ENCODE data around the gene PADI4.
"Not testable (repeated sequence)": the region's sequence is repeated elsewhere in the genome, so short reads cannot be mapped to it uniquely, and the experiment has no call there.

The PADI4 gene

DNA sequence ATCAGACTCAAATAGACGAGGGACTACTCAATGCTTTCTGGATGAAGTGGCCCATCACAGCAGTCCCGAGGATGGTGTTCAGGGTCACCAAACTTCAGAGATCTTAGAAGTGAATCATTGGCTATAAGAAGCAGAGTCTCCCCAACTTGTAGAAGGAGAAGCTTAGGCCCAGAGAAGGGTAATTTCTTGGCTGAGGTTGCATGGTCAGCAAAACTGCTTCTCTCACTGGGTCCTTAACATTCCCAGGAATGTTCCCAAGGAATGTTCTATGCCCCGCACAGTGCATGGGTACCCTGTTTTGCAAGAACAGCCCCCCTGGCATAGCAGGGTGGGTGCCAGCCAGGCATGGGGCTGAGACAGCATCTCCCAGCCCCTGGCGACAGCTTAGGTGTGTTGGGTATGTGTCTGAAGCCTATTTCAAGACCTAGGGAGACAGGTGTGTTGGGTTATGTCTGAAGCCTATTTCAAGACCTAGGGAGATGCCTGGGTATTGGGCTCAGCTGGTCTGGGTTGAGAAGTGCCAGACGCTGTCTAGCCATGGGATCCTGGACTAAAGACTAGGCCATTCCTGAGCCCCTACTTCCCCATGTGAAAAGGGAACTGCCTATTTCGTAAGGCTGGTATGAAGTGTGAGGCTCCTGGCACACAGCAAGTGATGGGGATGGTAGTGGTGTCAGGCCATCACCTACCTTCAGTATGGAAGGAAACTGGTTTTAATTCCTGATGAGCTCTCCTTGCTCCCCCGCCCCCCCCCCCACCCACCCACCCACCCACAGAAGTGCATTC, 90.1 kb downstream of the PADI4 start:
- no peak for DNase-seq (ENCODE audit: low read depth)

DNA sequence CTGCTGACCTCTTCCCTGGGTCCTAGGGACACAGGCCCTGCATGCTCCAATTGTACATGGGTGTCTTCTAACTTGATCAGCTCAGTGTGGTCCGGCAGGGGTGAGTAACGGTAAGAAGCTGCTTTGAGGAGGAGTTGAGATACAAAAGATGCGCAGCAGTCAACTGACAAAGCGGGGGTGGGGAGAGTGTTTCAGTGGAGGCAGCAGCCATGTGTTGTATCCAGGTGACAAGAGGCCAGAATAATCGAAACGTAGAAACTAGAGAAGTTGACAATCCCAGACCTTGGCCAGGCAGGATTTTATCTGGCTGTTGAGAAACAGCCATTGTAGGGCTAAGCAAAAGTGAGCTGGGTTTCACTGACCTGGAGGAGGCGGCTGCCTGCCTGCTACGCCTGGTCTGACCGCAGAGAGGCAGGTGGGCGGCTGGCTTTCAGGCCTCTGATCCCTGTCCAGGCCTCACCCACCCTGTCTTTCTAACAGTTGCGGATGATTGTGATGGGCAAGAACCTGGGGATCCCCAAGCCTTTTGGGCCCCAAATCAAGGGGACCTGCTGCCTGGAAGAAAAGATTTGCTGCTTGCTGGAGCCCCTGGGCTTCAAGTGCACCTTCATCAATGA, 92.8 kb downstream of the PADI4 start:
- DNase-seq (ENCODE audit: low read depth), result no peak

DNA sequence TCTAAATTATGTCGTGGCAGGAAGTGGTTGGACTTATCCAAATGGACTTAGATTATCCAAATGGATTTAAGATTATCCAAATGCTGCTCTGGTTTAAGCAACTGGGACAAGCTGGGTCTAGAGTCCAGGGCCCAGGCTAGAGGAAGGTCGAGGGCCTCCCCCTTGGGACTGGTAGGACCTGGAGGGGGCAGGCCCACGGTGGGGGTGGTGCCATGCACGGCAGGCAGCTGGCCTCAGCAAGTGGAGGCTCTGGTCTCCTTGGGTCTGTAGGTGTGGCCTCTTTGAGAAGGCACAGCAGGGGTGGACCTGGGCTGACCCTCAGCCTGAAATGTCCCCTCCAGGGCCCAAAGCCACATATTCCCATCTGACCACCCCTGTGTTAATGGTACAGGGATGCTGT, 93.8 kb downstream of the PADI4 start:
- no peak for DNase-seq (ENCODE audit: low read depth)

DNA sequence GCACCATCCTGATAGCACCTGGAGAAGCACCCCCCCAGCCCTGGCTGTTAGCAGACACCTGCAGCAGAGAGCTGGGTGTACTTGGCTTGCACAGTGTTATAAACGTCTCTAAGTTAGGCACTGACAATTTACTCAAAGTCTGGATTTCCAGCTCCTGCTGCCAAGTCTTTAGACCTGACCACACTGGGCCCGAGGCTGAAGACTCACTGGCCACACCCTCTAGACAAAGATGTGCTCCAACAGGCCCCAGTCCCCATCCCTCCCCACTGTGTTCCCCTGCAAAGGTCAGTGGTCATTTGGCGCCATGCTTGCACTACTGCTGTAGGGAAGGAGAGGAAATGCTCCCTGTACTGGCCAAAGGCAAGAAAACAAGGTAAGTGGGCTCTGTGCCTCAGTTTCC, 95.1 kb downstream of the PADI4 start:
- DNase-seq (ENCODE audit: low read depth), result no peak

DNA sequence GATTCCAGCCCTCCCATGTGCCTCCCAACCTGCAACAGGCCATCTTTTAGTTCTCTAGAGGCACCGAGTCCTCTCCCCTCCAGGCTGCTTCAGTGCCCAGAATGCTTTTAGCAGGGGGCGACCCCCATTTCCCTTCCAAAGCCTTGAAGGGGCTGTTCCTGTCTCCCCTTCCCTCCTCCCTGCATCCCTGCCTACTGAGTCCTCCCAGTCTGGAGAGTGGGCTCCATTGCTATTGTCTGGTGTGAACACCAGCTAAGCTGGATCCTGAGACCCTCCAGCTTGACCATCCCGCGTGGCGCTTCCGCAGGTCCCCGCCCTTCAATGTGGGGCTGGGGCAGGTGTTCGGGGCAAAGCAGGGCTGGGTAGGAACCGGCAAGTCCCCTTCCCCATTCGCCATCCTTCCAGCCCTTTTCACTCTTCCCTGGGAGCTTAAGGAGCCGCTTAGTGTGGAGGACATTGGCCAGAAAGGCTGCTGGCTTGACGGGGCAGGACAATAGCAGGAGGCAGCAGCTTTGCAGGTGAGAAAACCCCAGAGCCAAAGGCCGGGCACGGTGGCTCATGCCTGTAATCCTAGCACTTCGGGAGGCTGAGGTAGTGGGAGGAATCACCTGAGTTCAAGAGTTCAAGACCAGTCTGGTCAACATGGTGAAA, 96.2 kb downstream of the PADI4 start:
- no peak for DNase-seq (ENCODE audit: low read depth)

DNA sequence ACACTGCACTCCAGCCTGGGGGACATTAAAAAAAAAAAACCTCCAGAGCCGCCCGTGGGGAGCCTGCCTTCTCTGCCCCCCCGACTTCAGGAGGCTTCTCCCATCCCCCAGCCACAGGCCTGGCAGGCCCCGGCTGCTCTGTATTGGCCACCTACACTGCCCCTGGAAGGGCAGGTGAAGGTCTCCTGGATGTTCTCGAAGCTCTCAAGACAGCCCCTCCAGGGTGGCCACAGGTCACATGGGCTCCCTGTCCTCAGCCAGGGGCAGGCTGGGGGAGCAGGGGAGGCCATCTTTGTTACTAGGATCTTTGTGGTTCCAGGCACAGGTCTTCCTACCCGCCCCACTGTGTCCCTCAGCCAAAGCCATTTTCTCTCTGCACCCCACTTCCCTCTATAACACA, 96.8 kb downstream of the PADI4 start:
- no peak for DNase-seq (ENCODE audit: low read depth)

DNA sequence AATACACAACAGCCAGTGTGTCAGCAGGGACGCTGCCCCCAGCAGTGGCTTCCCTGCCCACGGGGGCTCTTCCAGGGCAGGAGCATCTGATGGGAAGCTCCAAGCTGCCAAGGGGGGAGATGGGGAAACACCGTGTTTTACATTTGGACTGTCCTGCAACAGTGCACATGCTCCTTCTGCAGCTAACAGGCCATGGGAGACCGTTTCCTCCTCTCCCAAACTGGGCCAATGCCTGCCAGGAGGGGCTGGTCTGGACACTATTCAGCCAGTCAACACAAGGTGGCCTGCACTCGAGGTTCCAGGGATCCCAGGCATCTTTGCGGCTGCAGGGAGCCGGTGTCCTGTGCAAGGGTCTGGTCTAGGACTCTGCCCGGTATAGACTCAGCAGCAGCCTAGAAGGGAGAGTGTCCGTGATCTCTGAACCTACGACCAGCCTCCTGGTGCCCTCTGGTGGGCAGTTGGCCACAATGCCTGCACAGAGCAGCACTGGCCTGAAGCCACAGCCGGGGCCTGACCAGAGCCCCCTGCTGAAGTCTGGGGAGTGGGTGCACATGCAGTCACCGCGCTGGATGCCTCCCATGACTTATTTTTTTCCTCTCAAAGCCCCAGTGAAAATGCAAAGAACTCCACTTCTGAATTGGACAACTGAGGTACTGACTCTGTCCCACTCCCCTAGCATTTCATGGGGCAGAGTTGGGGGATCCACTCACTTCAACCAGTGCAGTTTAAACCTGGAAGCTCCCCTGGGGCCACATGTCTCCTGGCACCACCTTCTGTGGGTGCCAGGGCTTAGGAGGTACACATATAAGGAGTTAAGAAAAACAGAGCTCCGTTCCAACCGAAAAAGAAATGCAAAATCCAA, 98.1 kb downstream of the PADI4 start:
- peak; percentile 20 for DNase-seq (ENCODE audit: low read depth)

DNA sequence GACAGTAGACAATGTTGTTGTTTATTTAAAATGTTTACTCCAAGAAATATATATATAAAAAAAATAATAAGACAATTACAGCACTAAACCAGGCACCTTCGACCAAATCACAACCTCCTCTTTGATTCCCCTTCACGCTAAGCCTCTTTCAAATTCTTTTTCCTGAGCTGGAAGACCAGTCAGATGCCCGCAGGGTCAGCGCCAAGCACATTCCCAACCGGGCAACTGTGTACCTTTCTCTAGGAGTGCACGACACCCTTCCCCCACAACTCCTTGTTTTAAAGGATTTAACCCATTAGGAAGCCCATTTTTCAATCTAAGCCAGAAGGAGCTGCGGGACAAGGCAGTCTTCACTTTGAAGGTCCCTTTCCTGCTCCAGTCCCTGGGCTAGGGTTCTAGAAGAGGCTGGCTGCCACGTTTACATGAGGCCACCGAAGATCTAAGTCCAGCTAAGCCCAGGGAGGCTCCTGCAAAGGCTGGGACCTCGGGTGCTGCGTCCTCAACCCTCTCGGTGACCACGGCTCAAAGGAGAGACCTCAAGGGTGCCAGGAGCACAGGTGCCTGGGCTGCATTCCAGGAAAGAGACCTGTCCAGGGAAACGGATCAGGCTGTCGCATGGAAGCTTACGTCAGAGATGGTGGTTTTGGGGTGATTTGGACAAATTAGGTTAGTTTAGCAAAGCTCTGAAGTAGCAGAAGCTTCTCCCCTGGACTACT, 98.9 kb downstream of the PADI4 start:
- DNase-seq (ENCODE audit: low read depth), result not testable (repeated sequence)

DNA sequence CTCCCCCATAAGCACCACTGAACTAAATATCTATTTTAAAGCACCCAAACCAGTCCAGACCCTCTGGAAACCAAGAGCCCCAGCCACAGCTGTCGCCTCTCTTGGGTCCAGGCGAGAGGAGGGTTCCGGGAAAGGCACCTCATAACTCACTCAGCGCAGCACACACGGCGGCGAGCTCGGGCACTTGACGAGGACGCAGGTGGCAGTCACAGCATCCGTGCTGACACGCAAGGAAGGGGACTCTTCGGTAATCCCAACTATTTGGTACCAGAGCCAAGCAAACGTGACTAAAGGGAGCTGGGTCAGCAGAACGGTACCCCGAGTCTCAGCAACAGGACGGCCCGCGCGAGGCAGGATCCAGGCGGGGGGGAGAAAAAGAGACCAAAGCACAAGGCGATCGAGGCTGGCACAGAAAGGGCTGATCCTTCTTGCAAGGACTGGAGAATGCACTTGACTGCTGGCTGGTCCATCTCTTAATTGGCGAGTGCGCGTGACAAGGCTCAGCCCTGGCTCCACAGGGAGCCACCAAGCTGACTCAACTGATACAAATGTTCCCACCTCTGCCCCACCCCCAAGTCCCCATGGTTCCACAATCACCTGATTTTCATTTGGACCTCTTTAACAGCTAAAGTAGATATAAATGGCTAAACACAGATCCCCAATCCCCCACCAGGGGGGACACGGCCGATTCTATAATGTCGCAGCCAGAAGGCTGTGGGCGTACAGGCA, 100.0 kb downstream of the PADI4 start:
- not testable (repeated sequence) for DNase-seq (ENCODE audit: low read depth)

DNA sequence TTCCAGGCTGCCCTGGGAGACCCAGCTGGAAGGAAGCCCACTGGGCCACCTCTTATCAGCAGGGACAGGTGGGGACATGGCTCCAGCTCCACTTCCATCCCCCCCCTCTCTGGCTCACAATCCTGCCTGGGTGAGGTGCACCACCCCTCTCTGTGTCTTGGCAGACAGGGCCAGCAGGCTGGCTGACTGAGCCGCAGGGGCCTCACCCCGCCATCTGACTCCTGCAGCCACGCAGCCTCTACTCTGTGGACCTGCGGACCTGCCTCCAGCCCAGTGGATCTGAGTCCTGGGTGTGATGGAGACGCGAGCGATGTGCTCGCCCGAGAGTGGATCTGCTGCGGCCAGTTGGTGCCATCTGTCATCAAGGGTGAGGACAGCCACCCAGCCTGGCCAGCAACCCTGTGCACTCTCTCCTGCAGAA, 101.4 kb downstream of the PADI4 start:
- no peak for DNase-seq (ENCODE audit: low read depth)

DNA sequence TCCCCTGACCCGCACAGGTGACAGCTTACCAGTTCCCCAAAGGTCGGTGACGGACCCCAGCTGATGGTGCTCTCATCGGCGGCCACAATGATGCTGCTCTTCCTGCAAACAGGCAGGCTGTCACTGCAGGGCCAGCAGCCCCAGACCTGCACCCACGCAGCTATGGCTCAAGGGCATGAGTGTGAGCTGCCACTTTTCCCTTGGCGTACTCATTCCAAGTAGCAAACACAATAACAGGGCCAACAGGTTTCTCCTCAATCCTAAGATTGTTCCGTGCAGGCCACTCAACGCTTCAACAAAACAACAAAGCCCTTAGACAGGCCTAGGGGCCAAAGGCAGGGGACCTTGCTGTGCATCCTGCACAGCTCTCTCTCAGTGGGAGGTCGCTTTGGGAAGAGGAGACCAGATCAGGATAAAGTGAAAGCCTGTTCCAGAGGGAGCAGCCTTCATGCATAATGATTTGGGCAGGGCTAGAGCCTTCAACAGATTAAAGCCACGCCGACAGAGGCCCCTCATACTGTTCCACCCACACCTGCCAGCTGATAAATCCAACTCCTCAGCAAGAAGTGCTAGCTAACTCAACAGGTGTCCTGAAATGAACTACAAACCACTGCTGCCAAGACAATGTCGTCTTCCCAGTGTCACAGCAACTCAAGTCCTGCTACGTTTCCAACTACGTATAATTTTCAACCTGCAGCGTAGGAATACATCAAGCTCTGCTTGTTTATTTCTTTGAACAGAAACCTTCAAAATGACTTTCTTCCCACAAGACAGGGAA, 104.3 kb downstream of the PADI4 start:
- no peak for DNase-seq (ENCODE audit: low read depth)

Data from activated T-cell treated with anti-CD3 and anti-CD28 coated beads for 1 hour (primary cell).